ENCODE measurements around the gene TEX264. TPM values are rescaled to one million over a fixed set of nuclear protein-coding genes. Genes with fewer than 3 reads are reported as not detected.

Gene TEX264
- total RNA-seq, 2 experiments from 2014 or later = 24.9 to 25.9 TPM

- no peak for ATAC-seq (ENCODE audit: poor library complexity)
- H3K4me3 Mint-ChIP-seq = no peak overlapping the region
- H3K27me3 Mint-ChIP-seq = no peaks in the 10 kb centered on the region
- Histone ChIP-seq H3K36me3 (ENCODE audit: insufficient read depth, low read length) (peaks cover 46% of the 10 kb centered on the region), H3K4me3 (ENCODE audit: low read length) (no peak overlapping the region), H3K4me1 (ENCODE audit: insufficient read depth, low read length) (no peaks in the 10 kb centered on the region), H3K27me3 (ENCODE audit: control insufficient read depth in 1 of 2, insufficient read depth in 2 of 2, low read length in 2 of 2) (no peaks in the 10 kb centered on the region), H3K27ac (ENCODE audit: low read depth in 1 of 2, low read length in 2 of 2) (no peak overlapping the region), H3K9me3 (ENCODE audit: control insufficient read depth in 1 of 2, insufficient read depth in 1 of 2, low read length in 2 of 2) (no peaks in the 10 kb centered on the region)
- peaks cover 80% of the 10 kb centered on the region for H3K36me3 Mint-ChIP-seq (ENCODE audit: low read depth)
- no peak for TF ChIP-seq CTCF (IDR thresholded peaks at IDR 0.05)
- intact Hi-C loops (cut with DNase I, micrococcal nuclease) = no loop called here
- POLR2A ChIA-PET = no interaction called here
- CTCF ChIA-PET = interaction anchor here (0.9 to 2.2 kb wide), 2 partner anchors 12 to 25 kb away, joined by 5 to 7 read pairs; no protein-coding TSS in a partner anchor
- no peaks in the 10 kb centered on the region for H3K9me3 Mint-ChIP-seq
- no peak overlapping the region for H3K27ac Mint-ChIP-seq
- no peak for DNase-seq
- no peaks in the 10 kb centered on the region for H3K4me1 Mint-ChIP-seq (ENCODE audit: low read depth)
Measured at GRCh38 chr3:51657234-51657633, 13.8 kb upstream of the TEX264 start.

GRCh38 chr3:51659942-51660341, 11.1 kb upstream of the TEX264 start:
- no peak for DNase-seq
- POLR2A ChIA-PET = no interaction called here

GRCh38 chr3:51662456-51662855, 8.6 kb upstream of the TEX264 start:
- DNase-seq = no peak
- H3K27ac Mint-ChIP-seq = no peak overlapping the region
- peaks cover 64% of the 10 kb centered on the region for H3K36me3 Mint-ChIP-seq (ENCODE audit: low read depth)
- Histone ChIP-seq H3K27me3 (ENCODE audit: control insufficient read depth in 1 of 2, insufficient read depth in 2 of 2, low read length in 2 of 2) (no peaks in the 10 kb centered on the region), H3K9me3 (ENCODE audit: control insufficient read depth in 1 of 2, insufficient read depth in 1 of 2, low read length in 2 of 2) (no peaks in the 10 kb centered on the region), H3K4me1 (ENCODE audit: insufficient read depth, low read length) (no peaks in the 10 kb centered on the region), H3K4me3 (ENCODE audit: low read length) (no peak overlapping the region), H3K27ac (ENCODE audit: low read depth in 1 of 2, low read length in 2 of 2) (no peak overlapping the region), H3K36me3 (ENCODE audit: insufficient read depth, low read length) (peaks cover 43% of the 10 kb centered on the region)
- H3K4me1 Mint-ChIP-seq (ENCODE audit: low read depth) = peaks cover 15% of the 10 kb centered on the region
- H3K9me3 Mint-ChIP-seq = no peaks in the 10 kb centered on the region
- H3K4me3 Mint-ChIP-seq = no peak overlapping the region
- ATAC-seq (ENCODE audit: poor library complexity) = no peak
- TF ChIP-seq CTCF (IDR thresholded peaks at IDR 0.05) = no peak
- CTCF ChIA-PET = interaction anchor here (2.4 kb wide), 1 partner anchor 19 kb away, joined by 12 read pairs; no protein-coding TSS in a partner anchor
- no peaks in the 10 kb centered on the region for H3K27me3 Mint-ChIP-seq
- POLR2A ChIA-PET = no interaction called here
- intact Hi-C loops (cut with DNase I, micrococcal nuclease) = loop anchor here in 1 of 2 experiments (5.0 kb wide), 1 partner anchor 1405 kb away; no protein-coding TSS in a partner anchor

More at GRCh38 chr3:51659942-51660341, 11.1 kb upstream of the TEX264 start:
- Histone ChIP-seq H3K27me3 (ENCODE audit: control insufficient read depth in 1 of 2, insufficient read depth in 2 of 2, low read length in 2 of 2) (no peaks in the 10 kb centered on the region), H3K36me3 (ENCODE audit: insufficient read depth, low read length) (peaks cover 57% of the 10 kb centered on the region), H3K4me3 (ENCODE audit: low read length) (no peak overlapping the region), H3K27ac (ENCODE audit: low read depth in 1 of 2, low read length in 2 of 2) (no peak overlapping the region), H3K4me1 (ENCODE audit: insufficient read depth, low read length) (no peaks in the 10 kb centered on the region), H3K9me3 (ENCODE audit: control insufficient read depth in 1 of 2, insufficient read depth in 1 of 2, low read length in 2 of 2) (no peaks in the 10 kb centered on the region)
- Mint-ChIP-seq H3K27me3 (no peaks in the 10 kb centered on the region), H3K27ac (no peak overlapping the region), H3K4me1 (ENCODE audit: low read depth) (no peaks in the 10 kb centered on the region), H3K9me3 (no peaks in the 10 kb centered on the region), H3K4me3 (no peak overlapping the region), H3K36me3 (ENCODE audit: low read depth) (peaks cover 86% of the 10 kb centered on the region)
- no peak for TF ChIP-seq CTCF (IDR thresholded peaks at IDR 0.05)
- intact Hi-C loops (cut with DNase I, micrococcal nuclease) = loop anchor here in 1 of 2 experiments (5.0 kb wide), 1 partner anchor 1403 kb away; no protein-coding TSS in a partner anchor
- no peak for ATAC-seq (ENCODE audit: poor library complexity)
- CTCF ChIA-PET = no interaction called here
